ENCODE measurements around the gene GPAM. TPM values are rescaled to one million over a fixed set of nuclear protein-coding genes. Genes with fewer than 3 reads are reported as not detected.
A peak's percentile ranks its signal among the peaks of the same experiment; 100 is the strongest.

Gene GPAM
- total RNA-seq, 1 donor from 2014 or later: 5.2 TPM

DNA sequence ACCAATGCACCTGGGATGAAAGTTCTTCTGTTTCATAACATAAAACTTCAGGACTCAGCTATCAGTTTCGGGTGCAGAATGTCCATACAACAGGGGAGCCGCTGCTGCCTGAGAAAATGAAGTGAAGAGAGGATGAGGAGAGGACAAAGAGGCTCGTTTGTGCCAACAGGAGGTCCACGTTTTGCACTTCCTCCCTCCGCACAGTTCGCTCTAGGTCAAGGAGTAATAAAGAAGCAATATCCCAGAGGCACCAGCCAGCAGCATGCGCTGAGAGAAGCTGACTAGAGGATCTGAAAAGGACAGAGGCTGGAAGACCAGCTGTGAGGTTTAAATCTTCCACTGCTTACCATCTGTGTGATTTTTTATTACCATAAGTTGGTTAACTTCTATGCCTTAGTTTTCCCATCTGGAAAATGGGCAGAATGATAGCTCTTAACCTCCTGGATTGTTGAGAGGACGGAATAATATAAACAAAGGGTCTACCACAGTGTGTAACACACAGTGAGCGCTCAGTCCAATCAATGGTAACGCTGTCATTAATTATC is 709 bp downstream of the GPAM start:
- no peak for DNase-seq (ENCODE audit: low read depth in 2 of 2)

DNA sequence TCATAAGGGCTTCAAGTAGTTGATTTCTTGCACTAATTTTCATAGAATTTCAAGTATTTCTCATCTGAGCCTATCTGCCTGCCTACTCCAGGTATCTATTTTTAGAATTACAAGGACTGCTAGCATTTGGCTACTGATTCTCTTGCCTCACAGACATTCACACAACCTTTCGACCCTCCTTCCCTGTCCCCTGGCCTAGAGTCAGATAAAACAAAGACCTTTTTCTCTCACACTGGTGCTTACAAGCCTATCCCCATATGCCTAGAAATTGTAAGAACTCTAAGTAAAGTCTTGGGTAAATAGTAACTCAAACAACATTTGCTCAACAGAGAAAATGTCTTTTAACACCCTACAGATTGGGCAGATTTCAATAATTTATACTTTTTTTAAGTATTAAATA is 6.3 kb downstream of the GPAM start:
- peak in 1 of 2 donors; percentile 45 for DNase-seq (ENCODE audit: low read depth in 2 of 2)

DNA sequence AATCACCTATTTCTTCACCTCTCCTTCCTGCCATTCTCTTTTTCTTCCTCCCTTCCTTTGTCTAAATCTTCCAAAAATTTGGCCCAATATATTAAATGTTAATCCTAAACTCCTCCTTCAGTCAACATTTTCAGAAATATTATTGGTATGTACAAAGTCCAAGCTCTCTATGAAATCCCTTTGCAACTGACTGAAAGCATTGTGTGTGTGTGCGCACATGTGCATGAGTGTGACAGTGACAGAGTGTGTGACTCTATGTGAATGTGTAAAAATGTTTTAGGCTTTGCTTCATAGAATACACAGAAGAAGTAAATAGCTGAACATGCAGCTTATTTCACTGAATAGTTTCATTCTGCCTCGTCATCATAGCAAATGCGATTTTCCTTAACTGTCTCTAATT is 7.0 kb downstream of the GPAM start:
- DNase-seq (ENCODE audit: low read depth in 2 of 2): no peak

DNA sequence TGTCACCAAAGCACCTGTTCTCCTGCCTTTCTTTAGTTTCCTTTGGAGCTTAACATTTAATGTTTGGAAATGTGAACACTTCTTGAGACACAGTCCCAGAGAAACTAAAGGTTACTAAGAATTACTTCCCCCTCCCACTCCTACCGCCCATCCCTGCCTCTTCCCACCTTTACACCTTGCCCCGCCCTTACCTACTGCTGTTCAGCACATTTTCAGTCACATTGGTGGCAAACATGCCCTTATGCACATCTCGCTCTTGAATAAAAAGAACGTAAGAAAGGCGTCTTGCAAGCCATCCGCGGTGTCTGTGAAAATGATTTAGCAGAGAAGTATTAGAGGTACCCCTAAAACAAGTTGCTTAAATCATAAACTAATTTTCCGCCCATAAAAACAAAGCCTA is 8.2 kb downstream of the GPAM start:
- DNase-seq (ENCODE audit: low read depth in 2 of 2): no peak

DNA sequence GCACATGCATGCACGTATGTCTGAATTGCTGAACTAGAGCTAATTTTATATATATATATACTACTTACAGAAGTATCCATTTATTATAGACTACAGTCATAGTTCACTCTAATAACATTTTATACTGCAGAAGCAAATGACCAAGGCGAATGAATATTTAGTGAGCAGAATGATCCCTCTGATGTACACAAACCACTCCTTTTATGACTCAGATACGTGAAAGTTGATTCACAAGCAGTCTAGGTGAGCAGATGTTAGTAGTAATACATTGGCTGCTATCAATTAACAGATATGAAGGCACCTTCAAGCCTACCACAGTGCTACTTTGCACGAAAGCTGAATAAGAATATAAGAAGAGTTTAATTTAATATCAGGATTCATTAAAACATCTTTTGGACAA is 10.4 kb downstream of the GPAM start:
- DNase-seq (ENCODE audit: low read depth in 2 of 2): no peak

DNA sequence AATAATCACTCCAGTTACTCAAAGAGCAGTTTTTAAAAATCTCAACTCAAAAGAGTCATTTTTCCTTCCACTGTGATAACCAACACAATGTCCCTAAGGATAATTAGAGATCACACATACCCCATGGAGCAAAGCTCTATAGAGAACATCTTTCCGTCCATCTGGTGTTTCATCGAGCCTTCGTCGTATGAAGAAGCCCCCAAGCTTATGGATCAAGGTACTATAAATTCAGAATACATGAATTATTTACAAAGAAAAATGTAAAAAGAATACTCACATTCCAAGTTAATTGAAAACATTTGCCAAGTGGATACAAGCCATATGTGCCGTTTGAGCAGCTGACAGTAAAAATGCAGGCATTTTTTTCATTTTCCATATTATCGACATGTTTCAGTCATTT is 14.8 kb downstream of the GPAM start:
- DNase-seq (ENCODE audit: low read depth in 2 of 2): no peak

DNA sequence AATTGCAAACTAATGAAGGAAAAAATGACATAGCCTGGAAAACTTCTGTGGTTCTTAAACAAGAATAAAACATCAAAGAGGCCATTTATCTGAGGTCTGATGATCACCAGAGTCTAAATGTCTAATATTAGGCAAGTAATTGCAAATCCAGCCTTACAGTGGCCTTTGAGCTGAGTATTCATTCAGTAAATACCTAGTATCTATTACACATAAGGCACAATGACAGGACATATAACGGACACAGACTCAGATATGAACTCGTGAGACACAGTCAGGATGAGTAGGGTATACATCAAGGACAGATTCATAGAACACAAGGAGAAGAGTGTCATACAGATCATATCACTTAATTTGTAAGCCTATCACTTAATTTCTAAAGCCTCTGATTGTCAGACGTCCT is 16.8 kb downstream of the GPAM start:
- DNase-seq (ENCODE audit: low read depth in 2 of 2): no peak

DNA sequence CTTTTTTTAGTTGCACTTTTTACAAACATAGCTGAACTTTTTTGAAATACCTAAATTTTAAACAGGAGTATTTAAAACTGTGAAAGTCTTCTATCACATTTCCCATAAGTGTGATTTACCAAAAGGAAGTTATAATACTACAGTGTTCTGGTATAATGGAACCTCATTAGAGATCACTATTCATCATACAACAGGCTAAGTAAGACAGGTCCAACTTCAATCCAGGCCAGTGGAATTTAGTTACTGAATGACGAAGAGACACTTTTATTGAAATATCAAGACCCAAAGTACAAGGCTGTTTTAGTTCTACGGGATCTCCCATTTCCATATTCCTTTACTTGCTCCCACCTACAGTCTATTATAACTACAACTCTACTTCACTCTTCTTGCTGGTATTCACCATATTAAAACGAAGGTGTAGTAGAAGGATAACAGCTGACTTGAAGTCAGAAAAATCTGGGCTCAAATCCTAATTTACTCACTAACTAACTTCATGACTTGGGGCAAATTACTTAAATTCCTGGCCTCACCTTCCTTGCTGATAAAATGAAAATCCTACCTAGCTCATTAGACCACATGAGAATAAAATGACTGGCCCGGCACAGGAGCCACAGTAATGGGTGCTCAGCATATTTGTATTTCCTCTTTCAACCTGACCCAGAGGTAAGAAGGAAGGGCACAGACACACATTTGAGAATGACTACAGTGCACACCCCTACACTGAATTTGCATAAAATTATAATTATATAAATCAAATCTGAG is 21.6 kb downstream of the GPAM start:
- no peak for DNase-seq (ENCODE audit: low read depth in 2 of 2)

DNA sequence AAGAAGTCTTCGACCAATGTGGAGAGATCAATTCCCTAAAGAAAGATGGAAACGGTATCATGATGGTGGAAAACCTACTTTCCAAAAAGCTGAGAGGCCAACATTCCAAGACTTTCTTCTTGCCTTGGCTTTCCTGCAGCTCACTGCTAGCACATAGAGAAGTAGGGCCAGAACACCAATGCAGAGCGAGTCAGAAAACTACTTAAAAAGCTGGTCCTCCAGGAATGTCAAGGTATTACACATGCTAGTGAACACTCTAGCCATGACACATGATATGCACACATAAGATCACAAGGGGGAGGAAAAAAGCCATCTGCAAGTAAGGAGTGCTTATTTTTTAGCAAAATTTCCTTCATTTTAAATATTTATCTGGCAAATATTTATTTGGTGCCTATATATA is 22.7 kb downstream of the GPAM start:
- DNase-seq (ENCODE audit: low read depth in 2 of 2): no peak

DNA sequence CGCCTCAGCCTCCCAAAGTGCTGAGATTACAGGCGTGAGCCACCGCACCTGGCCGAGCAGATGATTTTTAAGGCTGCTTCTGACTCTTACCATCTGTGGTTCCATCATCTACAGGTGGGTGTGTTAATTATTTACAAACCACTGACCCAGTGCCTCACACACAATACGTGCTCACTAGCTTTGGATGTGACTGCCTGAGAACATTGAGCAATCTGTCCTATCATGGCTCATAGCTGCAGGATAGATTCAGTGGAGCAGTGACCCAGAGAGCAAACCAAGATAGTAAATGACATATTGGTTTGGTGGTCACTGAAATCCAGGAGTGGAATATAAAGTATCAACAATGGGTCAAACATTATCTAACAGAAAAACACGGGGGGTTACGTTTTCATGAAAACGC is 24.1 kb downstream of the GPAM start:
- no peak for DNase-seq (ENCODE audit: low read depth in 2 of 2)

DNA sequence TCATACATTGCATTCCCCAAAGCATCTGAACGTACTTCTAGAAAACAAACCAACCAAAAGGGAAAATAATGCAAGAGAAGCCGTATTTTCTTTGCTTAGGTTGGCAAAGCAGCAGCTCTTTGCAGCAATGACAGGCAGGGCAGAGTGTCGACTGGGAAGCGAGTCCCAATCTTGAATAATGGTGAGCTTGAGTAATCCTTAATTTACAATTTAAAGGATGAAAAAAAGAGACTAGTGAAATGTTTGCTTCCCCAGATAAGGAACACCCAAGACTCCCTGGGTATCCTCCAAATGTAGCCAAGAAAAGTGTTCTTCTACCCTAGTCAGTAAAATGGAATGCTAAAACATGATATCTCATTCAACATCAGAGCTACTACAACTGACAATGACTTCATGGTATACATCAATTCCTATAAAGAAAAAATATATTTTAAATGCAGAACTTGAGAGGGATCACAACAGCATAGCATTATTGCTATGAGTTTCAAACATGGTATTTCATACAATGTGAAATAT is 32.0 kb downstream of the GPAM start:
- DNase-seq (ENCODE audit: low read depth in 2 of 2): no peak

DNA sequence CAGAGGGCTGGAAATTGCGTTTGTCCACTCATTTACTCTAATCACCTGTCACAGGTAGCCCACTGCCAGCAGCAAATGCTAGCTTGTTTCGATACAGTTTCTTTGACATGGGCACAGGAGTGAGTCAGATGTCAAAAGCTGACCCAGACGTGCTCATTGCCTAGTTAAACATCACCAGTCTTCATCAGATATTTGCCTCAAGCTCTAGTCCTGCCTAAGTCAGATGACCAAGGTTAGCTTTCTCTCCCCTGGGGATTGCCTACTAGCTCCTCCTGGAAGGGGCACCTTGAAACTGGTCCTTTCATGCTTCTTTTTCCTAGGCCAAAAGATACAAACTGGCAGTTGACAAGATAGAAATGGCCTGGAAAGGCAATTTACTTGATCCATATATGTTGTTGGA is 35.2 kb downstream of the GPAM start:
- DNase-seq (ENCODE audit: low read depth in 2 of 2): no peak

DNA sequence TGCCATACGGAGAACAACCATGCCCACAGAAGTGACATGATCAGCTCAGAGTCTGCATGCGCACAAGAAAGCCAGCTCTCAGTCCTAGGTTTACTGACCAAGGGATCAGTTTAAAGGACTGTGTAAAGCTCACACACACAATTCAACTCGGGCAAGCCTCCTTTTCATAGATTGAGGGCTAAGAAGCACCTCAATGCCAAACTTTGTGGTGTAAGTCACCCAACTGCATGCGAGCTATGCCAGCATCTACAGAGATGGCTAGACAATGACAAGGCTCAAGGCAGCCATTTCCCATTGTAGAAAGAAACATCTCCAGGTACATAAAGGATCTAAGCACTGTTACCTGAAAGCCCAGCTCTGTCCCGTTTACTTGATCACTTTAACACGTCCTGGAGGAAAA is 36.8 kb downstream of the GPAM start:
- DNase-seq (ENCODE audit: low read depth in 2 of 2): no peak

DNA sequence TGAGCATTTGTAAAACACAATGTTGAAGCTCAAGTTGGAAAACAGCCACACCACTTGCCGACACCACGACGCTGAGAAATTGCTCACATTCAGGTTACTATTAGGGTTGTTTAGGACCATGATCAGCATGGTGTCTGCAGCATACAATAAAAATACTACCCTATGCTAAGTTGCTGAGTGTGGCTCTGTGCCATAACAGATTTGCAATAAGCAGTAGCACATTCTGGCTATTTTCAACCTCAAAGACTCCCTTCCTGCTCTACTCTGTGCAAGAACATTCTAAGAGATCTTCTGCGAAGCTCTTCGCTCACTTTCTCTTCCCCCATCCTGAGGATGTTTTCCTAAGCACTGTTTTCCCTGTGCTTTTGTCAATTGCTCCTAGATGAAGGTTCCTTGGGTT is 38.3 kb downstream of the GPAM start:
- no peak for DNase-seq (ENCODE audit: low read depth in 2 of 2)

DNA sequence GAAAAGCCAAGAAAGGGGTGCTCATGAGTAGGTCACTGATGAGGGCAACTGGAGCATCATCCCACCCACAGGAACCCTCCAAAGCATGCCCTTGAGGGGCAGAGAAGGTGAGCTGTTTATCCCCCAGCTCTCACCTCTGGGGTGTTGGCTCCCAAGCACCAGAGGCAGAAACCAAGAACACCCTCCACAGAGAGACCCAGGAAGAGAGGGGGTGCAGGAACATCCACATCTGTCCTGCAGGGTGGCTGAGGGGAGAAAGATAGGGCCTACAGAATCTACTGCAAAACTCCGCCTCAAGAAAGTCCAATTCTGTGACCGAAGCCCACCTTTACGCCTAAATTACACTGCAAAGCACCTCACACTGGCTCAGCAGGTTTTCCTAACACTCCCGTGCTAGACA is 40.1 kb downstream of the GPAM start:
- no peak for DNase-seq (ENCODE audit: low read depth in 2 of 2)

DNA sequence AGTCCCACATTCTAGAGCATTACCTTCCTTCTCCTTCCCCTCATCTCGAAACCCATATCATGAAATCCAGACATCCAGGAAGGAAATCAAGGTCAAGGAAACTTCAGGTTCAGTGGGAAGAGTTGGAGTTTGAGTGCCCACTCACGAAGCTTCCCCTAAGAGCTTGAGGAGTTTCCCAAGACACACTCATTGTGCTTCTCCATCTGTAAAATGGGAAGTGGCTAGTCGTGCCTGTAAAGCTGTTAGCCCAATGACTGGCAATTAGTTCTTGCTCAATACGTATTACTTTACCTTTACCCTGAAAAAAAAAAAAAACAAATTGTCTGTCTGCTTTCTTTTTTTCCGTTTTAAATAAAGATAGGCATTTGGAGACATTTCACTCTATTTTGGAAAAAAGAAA is 42.3 kb downstream of the GPAM start:
- DNase-seq (ENCODE audit: low read depth in 2 of 2): no peak

DNA sequence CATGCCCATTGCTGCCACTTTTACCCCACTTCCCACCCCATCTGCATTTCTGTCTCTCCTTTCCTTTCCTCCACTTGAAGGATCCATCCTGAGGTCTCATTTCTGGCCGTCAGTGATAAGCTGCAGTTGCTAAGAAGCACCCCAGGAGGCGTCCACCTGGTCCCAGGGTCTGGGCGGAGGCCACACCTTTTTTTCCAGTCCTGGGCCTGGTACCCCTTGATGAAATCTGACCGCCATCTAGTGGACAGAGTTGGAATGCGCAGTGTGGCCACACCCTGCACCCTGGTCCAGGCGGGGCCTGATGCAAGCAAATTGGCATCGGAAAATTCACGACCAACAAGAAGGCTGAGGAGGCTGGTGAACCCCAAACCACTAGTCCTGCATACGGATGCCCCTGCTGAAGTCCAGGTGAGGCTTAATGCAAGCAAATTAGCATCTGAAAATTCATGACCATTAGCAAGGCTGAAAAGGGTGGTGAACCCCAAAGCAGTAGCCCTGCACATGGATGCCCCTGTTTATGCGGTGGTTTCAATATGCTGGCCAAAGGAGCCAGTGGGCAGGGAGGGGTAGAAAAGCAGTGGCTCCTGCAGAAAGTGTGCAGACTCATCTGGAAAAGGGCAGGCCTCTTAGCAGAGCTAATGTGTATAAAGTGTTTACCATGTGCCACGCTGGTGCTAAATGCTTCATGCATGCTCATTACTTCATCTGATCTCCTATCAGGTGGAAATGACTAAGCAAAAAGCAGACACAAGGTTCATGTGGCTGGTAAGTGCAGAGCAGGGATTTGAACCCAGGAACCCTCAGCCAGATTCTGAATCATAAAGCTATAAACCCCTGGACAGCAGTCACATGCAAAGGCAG is 43.2 kb downstream of the GPAM start:
- peak; percentile 67 to 81 for DNase-seq (ENCODE audit: low read depth in 2 of 2)

DNA sequence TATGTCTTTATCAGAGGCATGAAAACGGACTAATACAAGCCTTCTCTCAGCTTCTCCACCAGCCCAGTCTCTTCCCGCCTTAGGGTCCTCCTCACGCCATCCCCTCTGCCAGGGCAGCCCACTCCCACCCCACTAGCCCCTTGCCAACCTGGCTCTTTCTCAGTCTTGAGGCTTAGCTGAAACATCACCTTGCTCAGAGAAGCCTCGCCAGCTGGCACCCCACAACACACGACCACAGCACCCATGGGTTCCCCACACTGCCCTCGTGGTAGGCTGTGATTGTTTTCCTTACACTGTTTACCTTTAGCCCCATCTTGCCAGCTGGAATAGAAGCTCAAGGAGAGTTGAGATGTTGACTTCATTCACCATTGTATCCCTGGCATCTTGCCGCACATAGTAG is 44.4 kb downstream of the GPAM start:
- DNase-seq (ENCODE audit: low read depth in 2 of 2): no peak

DNA sequence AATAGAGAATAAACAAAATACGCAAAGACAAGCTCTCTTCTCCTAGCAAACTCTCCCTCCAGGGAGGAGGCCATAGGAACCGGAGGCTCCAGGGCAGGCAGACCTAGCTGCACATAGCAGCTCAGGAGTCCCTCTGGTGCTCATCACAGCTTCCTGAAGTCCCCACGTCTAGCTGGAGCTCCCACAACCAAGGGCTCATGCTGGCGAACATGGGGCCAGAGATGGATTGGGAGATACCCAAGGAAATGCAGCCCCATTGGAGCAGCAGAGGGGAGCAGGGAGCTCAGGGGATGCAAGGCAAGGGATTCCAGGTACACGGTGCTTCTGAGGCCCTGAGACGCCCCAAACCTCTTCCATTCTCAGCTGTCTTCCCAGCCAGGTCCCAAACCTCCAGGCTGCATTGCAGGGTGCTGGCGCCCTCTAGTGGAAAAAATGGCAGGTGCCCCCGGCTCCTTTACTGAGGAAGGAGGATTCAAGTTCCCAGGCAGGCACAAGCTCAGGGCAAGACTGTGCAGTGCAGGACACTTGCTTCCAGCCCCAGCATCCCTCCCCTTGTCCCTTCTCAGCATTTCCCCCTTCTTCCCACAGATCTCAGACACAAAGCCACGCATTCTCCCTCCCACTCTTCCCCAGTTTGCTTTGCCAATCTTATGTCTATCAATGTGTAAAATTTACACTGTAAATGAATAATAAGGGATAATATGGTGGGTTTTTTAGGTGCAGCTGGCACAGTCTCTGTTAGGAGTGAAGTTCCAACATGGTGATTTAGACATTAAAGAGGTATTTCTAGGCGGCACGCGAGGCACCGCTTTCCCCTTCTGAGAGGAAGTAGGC is 46.2 kb downstream of the GPAM start:
- DNase-seq (ENCODE audit: low read depth in 2 of 2): peak; percentile 58 to 61

DNA sequence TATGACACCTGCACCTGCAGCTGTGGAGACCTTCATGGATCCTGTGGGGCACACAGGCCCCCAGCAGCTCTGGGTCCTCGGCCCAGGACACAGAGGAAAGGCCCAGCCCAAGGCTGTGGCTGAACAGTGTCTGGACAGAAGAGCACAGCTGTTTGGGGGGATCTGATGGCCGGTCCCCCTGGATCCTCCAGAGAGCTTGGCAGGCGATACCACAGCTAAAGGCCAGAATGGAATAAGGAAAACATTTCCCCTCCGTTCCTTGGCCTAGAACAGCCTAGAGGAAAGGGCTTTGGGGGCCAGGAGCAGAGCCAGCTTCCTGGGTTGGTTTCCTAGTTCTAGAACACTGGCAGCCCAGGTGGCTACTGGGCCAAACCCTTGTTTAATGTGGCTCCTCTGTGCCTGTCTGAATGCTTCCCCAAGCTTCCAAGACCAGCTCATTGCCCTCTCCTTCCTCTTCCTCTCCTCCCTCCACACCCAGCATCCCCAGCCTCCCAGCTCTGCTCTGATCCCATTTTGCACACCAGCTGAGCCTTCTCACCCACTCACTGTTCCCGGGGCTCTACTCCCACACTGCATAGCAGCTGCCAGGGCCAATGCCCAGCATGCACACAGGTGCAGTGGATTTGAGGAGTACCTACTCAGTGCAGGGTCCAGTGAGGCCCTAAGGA is 46.9 kb downstream of the GPAM start:
- no peak for DNase-seq (ENCODE audit: low read depth in 2 of 2)

DNA sequence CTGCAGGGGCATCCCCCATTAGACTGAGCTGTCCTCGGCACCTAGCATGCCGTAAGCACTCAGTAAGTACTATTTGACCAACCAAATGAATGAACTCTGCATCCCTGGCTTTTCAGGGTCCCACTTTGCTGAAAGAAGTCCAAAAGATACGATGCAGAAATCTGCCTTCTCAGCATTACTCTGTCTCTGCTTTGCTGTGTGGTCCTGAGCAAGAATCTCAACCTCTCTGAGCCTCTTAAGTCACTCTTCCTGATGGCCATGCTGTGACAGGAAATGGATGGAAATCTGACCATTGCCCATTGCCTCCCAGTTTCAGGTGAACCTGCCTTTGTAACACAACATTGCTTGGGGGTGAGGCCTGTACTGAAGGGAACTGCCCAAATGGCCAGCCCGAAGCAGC is 48.0 kb downstream of the GPAM start:
- no peak for DNase-seq (ENCODE audit: low read depth in 2 of 2)
